Measurements from ENCODE around the gene POLR2A. TPM values are rescaled to one million over a fixed set of nuclear protein-coding genes. Genes with fewer than 3 reads are reported as not detected.

Gene POLR2A
- total RNA-seq, 1 experiment from 2014 or later: 47.1 TPM

DNA sequence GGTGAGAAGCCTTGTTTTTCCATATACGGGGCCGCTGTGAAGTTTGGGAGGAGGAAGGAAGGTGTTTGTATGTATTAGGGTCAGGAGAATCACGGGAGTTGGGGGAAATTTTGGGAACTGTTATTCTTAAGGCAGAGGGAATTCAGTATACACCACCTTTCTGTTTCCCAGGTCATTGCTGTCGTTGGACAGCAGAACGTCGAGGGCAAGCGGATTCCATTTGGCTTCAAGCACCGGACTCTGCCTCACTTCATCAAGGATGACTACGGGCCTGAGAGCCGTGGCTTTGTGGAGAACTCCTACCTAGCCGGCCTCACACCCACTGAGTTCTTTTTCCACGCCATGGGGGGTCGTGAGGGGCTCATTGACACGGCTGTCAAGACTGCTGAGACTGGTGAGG, 17.6 kb downstream of the POLR2A start:
- intact Hi-C loops (cut with micrococcal nuclease): no loop called here
- TF ChIP-seq EZH2 (IDR thresholded peaks at IDR 0.05; ENCODE audit: low read length, unreplicated experiment) (no peak), EZH2phosphoT487 (IDR thresholded peaks at IDR 0.05; ENCODE audit: borderline replicate concordance, low read length) (no peak)
- TF ChIP-seq, protein P1, sequence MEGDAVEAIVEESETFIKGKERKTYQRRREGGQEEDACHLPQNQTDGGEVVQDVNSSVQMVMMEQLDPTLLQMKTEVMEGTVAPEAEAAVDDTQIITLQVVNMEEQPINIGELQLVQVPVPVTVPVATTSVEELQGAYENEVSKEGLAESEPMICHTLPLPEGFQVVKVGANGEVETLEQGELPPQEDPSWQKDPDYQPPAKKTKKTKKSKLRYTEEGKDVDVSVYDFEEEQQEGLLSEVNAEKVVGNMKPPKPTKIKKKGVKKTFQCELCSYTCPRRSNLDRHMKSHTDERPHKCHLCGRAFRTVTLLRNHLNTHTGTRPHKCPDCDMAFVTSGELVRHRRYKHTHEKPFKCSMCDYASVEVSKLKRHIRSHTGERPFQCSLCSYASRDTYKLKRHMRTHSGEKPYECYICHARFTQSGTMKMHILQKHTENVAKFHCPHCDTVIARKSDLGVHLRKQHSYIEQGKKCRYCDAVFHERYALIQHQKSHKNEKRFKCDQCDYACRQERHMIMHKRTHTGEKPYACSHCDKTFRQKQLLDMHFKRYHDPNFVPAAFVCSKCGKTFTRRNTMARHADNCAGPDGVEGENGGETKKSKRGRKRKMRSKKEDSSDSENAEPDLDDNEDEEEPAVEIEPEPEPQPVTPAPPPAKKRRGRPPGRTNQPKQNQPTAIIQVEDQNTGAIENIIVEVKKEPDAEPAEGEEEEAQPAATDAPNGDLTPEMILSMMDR (conservative IDR thresholded peaks at IDR 0.05; ENCODE audit: low read depth, low read length): no peak
- H3K27me3 ChIP-seq (ENCODE audit: low read length): no peaks in the 10 kb centered on the region
- peaks cover 68% of the 10 kb centered on the region for H3K36me3 ChIP-seq (ENCODE audit: low read depth, low read length)
- no peaks in the 10 kb centered on the region for H3K9me2 ChIP-seq (replicated peaks; ENCODE audit: low read length)
- DNase-seq (no peak), ATAC-seq (no peak)
- H4K20me1 ChIP-seq (ENCODE audit: low read length): no peaks in the 10 kb centered on the region
- no peaks in the 10 kb centered on the region for H3K9me3 ChIP-seq (ENCODE audit: low read length)
- no peak overlapping the region for H3K4me2 ChIP-seq (ENCODE audit: low read length)
- no peaks in the 10 kb centered on the region for H3F3A ChIP-seq (ENCODE audit: low read length, unreplicated experiment)
- no peak overlapping the region for H2AFZ ChIP-seq (ENCODE audit: low read length)
- no peak overlapping the region for H3K27ac ChIP-seq (ENCODE audit: low read length)
- CTCF ChIA-PET: interaction anchor here (0.5 to 0.6 kb wide), 2 partner anchors 12 to 56 kb away, joined by 3 to 4 read pairs; no protein-coding TSS in a partner anchor
- no peak overlapping the region for H3K9ac ChIP-seq (ENCODE audit: low read length)
- H3K4me3 ChIP-seq (ENCODE audit: low read length): no peak overlapping the region
- no peaks in the 10 kb centered on the region for H3K4me1 ChIP-seq (ENCODE audit: insufficient read depth, low read length)
- no peaks in the 10 kb centered on the region for H3K79me2 ChIP-seq (ENCODE audit: low read length)
- POLR2A ChIA-PET (ENCODE audit: unreplicated experiment): no interaction called here
- BruUV-seq (replicated peaks): no TSS peak

DNA sequence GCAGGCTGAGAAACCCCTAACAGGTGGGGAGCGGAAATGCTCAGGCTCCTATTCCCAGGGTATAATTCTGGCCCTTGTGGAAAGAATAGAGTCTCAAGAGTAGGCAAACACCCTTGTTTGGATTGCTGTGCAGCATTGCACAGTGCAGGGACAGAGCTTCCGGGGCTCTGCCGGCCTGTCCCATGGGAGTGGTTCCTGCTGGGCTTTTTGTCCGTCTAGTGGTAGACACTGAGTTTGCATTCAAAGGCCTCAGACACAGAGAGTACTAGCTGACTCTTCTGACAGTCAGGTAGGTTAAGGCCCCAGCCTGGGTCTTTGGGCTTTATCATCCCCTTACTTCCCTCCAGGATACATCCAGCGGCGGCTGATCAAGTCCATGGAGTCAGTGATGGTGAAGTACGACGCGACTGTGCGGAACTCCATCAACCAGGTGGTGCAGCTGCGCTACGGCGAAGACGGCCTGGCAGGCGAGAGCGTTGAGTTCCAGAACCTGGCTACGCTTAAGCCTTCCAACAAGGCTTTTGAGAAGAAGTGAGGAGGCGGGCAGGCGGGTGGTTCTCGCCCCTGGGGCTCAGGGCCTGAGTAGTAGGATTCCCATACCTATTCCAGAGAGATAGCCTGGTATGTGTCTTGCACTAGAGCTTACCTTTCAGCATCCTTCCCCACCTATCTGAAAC, 18.1 kb downstream of the POLR2A start:
- Histone ChIP-seq H3K27me3 (ENCODE audit: low read length) (no peaks in the 10 kb centered on the region), H3K36me3 (ENCODE audit: low read depth, low read length) (peaks cover 65% of the 10 kb centered on the region)
- peak; percentile 31; the same call in 1 of the 2 replicates for ATAC-seq

More for the DNA sequence above, 18.1 kb downstream of the POLR2A start:
- no peak overlapping the region for H2AFZ ChIP-seq (ENCODE audit: low read length)
- no peak for DNase-seq
- ChIA-PET POLR2A (ENCODE audit: unreplicated experiment) (no interaction called here), CTCF (interaction anchor here (0.5 to 0.7 kb wide), 3 partner anchors 11 to 67 kb away, joined by 3 to 4 read pairs (median 4); no protein-coding TSS in a partner anchor)
- no peak overlapping the region for H3K27ac ChIP-seq (ENCODE audit: low read length)
- no peaks in the 10 kb centered on the region for H3K79me2 ChIP-seq (ENCODE audit: low read length)
- intact Hi-C loops (cut with micrococcal nuclease): no loop called here
- H3K4me2 ChIP-seq (ENCODE audit: low read length): no peak overlapping the region
- TF ChIP-seq EZH2phosphoT487 (IDR thresholded peaks at IDR 0.05; ENCODE audit: borderline replicate concordance, low read length) (no peak), EZH2 (IDR thresholded peaks at IDR 0.05; ENCODE audit: low read length, unreplicated experiment) (no peak)
- TF ChIP-seq, protein P1 (conservative IDR thresholded peaks at IDR 0.05; ENCODE audit: low read depth, low read length): no peak
- H4K20me1 ChIP-seq (ENCODE audit: low read length): no peaks in the 10 kb centered on the region
- H3K9me3 ChIP-seq (ENCODE audit: low read length): no peaks in the 10 kb centered on the region
- H3K9ac ChIP-seq (ENCODE audit: low read length): no peak overlapping the region
- no peaks in the 10 kb centered on the region for H3F3A ChIP-seq (ENCODE audit: low read length, unreplicated experiment)
- H3K9me2 ChIP-seq (replicated peaks; ENCODE audit: low read length): no peaks in the 10 kb centered on the region
- no peak overlapping the region for H3K4me3 ChIP-seq (ENCODE audit: low read length)
- BruUV-seq (replicated peaks): no TSS peak
- H3K4me1 ChIP-seq (ENCODE audit: insufficient read depth, low read length): no peaks in the 10 kb centered on the region
